A549 (cell line): ENCODE measurements around the gene IPPK. TPM values are rescaled to one million over a fixed set of nuclear protein-coding genes. Genes with fewer than 3 reads are reported as not detected.

Experiments
- ATAC-seq, 2 experiments: fragments of 200-7000 bp in 1 of 2; fragments of >200 bp in 1 of 2; cut with Nextera tagmentation in 1 of 2; cut with Tn5 transposase in 1 of 2; 3 replicates each; pipeline versions ENCODE4 v1.8.0 to v1.9.1; 2018 to 2020; ENCODE audit warnings: mild to moderate bottlenecking in 1 of 2, moderate library complexity in 1 of 2
- CTCF ChIA-PET: fragments of 300-600 bp; sonication (Branson Sonifier 250); formaldehyde crosslinking; extraction: SDS; loops from one replicate; lab custom pipeline; 2021; ENCODE audit warnings: antibody characterized with exemption, inconsistent platforms; lab: Yijun Ruan, JAX
- POLR2A ChIA-PET: fragments of 350-600 bp; formaldehyde crosslinking; extraction: SDS; loops from one replicate; lab custom pipeline; 2021; ENCODE audit warnings: antibody characterized with exemption, inconsistent platforms; lab: Yijun Ruan, JAX
- DNase-seq, 2 experiments: peaks; one replicate each; pipeline versions ENCODE4 v3.0.0 to v3.0.0-alpha.2; 2011 to 2016; ENCODE audit warnings: low read depth in 1 of 2, low spot score in 1 of 2
- FAIRE-seq: peaks from 2 replicates; lab custom pipeline; 2011; peaks lifted over from hg19 to GRCh38; lab: Jason Lieb, UNC
- H3K27ac ChIP-seq, 2 experiments: fragments of >200 bp; sonication (Bioruptor Twin); formaldehyde crosslinking; 3 replicates each; pipeline ENCODE4 v1.5.1; 2016 to 2017
- H3K4me1 ChIP-seq: fragments of >200 bp; sonication (Bioruptor Twin); formaldehyde crosslinking; 3 replicates; pipeline ENCODE4 v1.6.1; 2016
- H3K4me2 ChIP-seq: fragments of >200 bp; sonication (Bioruptor Twin); formaldehyde crosslinking; 3 replicates; pipeline ENCODE4 v1.6.1; 2016
- H3K4me3 ChIP-seq: fragments of >200 bp; sonication (Bioruptor Twin); formaldehyde crosslinking; 3 replicates; pipeline ENCODE4 v1.5.1; 2016
- H3K9me3 ChIP-seq: fragments of >200 bp; sonication (Bioruptor Twin); formaldehyde crosslinking; 3 replicates; pipeline ENCODE4 v1.6.1; 2016
- CHD2 ChIP-seq: fragments of 150-350 bp; IDR thresholded peaks from 2 replicates; pipeline ENCODE4 v1.6.1; 2014; ENCODE audit warnings: low read length; ENCODE audit not compliant: partially characterized antibody
- EHMT2 ChIP-seq: fragments of 200-600 bp; sonication (generic); IDR thresholded peaks from 2 replicates; pipeline ENCODE4 v1.6.1; 2016; ENCODE audit warnings: antibody characterized with exemption, low read depth, mild to moderate bottlenecking, moderate library complexity
- ESRRA ChIP-seq: fragments of 150-350 bp; IDR thresholded peaks from 2 replicates; pipeline ENCODE4 v1.6.1; 2014; ENCODE audit warnings: mild to moderate bottlenecking, low read length, borderline replicate concordance
- FOSB ChIP-seq: fragments of 250-450 bp; sonication (Bioruptor Pico); IDR thresholded peaks from 2 replicates; pipeline ENCODE4 v1.5.0; 2020; ENCODE audit warnings: mild to moderate bottlenecking, moderate library complexity
- HEYL ChIP-seq: fragments of 250-450 bp; sonication (Bioruptor Pico); IDR thresholded peaks from 2 replicates; pipeline ENCODE4 v1.8.0; 2021; ENCODE audit warnings: mild to moderate bottlenecking, moderate library complexity
- HOXB13 ChIP-seq: fragments of 250-450 bp; sonication (Bioruptor Pico); IDR thresholded peaks from 2 replicates; pipeline ENCODE4 v1.5.0; 2020; ENCODE audit warnings: low read depth, mild to moderate bottlenecking, moderate library complexity
- JUN ChIP-seq, 2 experiments: fragments of >200 bp; sonication (Bioruptor Twin); formaldehyde crosslinking; IDR thresholded peaks; 2 replicates in 1 of 2; 3 replicates in 1 of 2; pipeline ENCODE4 v1.6.1; 2016 to 2017
- JUNB ChIP-seq: fragments of >200 bp; sonication (Bioruptor Twin); formaldehyde crosslinking; IDR thresholded peaks from 2 replicates; pipeline ENCODE4 v1.6.1; 2016
- KDM1A ChIP-seq: fragments of 200-600 bp; sonication (generic); IDR thresholded peaks from 2 replicates; pipeline ENCODE4 v1.6.1; 2016; ENCODE audit warnings: low read depth, mild to moderate bottlenecking
- POLR2A ChIP-seq: IDR thresholded peaks from 2 replicates; pipeline ENCODE4 v1.6.1; 2012; ENCODE audit warnings: mild to moderate bottlenecking, low read length
- RAD21 ChIP-seq, 2 experiments: fragments of >200 bp in 1 of 2; sonication (Bioruptor Twin) in 1 of 2; formaldehyde crosslinking in 1 of 2; IDR thresholded peaks in 1 of 2; conservative IDR thresholded peaks in 1 of 2; 2 replicates in 1 of 2; 3 replicates in 1 of 2; pipeline ENCODE4 v1.6.1; 2012 to 2018; ENCODE audit warnings: inconsistent platforms in 1 of 2
- RCOR1 ChIP-seq: fragments of 150-350 bp; IDR thresholded peaks from 2 replicates; pipeline ENCODE4 v1.6.1; 2014; ENCODE audit warnings: antibody characterized with exemption, low read length, low read depth
- RNF2 ChIP-seq: fragments of 200-600 bp; sonication (generic); IDR thresholded peaks from 2 replicates; pipeline ENCODE4 v1.6.1; 2016; ENCODE audit warnings: low read depth, mild to moderate bottlenecking, antibody characterized with exemption, moderate library complexity, borderline replicate concordance
- TFCP2L1 ChIP-seq: fragments of 250-450 bp; sonication (Bioruptor Pico); IDR thresholded peaks from 2 replicates; pipeline ENCODE4 v1.5.0; 2021; ENCODE audit warnings: mild to moderate bottlenecking
- TP53 ChIP-seq: fragments of 250-450 bp; sonication (Bioruptor Pico); IDR thresholded peaks from 2 replicates; pipeline ENCODE4 v1.5.0; 2021; ENCODE audit warnings: mild to moderate bottlenecking, moderate library complexity
- ZFP36 ChIP-seq: fragments of 450-650 bp; IDR thresholded peaks from 2 replicates; pipeline ENCODE4 v1.6.1; 2014; ENCODE audit warnings: borderline replicate concordance; ENCODE audit not compliant: partially characterized antibody
- ZNF302 ChIP-seq: fragments of 250-450 bp; sonication (Bioruptor Pico); IDR thresholded peaks from 2 replicates; pipeline ENCODE4 v1.9.0; 2021; ENCODE audit warnings: inconsistent platforms, mild to moderate bottlenecking, moderate library complexity
- WGBS: methylation state at CpG from one replicate; pipeline ENCODE4 v1.1.6; 2017; ENCODE audit errors: missing lambda C conversion rate; 5-methylcytosine and 5-hydroxymethylcytosine counted together
- polyA plus RNA-seq, 4 experiments: library from polyadenylated mRNA; depleted of rRNA in 3 of 4; stranded (reverse); fragments of >200 nt; fragmentation: RNase III in 1 of 4; extraction: RNeasy Plus Mini Kit Qiagen cat#74134 plus additional on column Dnase treatment in 1 of 4; gene quantifications; 2 replicates in 3 of 4; 3 replicates in 1 of 4; pipeline ENCODE4 v1.2.3, GENCODE V29; 2011 to 2017
- TF ChIP-seq, protein P1 (sequence below): IDR thresholded peaks from 2 replicates; pipeline ENCODE4 v1.6.1; 2012
- TF ChIP-seq, protein P2 (sequence below): IDR thresholded peaks from 2 replicates; pipeline ENCODE4 v1.6.1; 2012
- TF ChIP-seq, protein P3 (sequence below): fragments of 250-450 bp; sonication (Bioruptor Pico); IDR thresholded peaks from 2 replicates; pipeline ENCODE4 v1.5.0; 2020; ENCODE audit warnings: low read depth, mild to moderate bottlenecking, moderate library complexity
- TF ChIP-seq, protein P4 (sequence below): fragments of 450-650 bp; IDR thresholded peaks from 2 replicates; pipeline ENCODE4 v1.6.1; 2014; ENCODE audit warnings: antibody characterized with exemption

IPPK gene
- polyA plus RNA-seq, 2 of the 4 experiments (the other 2 are of a cell fraction), result 12.2 to 20.0 TPM

DNA sequence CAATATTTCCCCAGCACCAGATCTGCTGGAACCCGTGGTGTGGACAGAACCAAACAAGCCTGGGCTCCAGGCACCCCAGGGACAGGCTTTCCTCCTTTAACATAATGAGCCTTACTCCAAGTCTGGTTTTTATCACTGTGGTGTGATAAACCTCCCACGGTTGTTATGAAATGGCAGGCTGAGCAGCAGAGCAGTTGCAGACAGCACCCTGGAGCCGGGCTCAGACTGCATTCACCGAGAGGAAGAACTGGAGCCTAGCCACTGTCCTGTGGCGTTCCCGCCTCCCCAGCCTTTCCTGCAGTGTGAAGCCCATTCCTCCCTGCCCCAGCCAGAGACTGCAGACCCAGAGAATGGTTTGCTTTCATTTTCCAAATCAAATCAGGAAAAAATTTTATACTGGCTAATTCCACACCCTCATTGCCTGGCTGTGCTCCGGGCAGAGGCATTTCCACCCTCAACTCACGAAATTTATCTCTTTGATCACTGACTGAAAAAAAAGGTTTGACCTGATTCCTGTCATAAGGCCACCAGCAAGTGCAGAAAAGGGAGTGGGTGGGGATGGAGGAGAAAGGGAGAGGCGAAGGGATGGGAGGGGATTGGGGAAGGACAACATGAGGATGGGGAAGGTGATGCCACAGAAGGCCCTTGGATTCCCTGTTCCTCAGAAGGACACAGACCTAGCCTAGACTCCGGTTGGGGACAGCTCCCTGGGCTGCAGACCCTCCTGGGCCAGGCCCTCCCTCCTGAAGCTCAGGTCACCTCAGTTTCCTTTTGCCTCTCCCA, 18.9 kb downstream of the IPPK start:
- ChIA-PET CTCF (interaction anchor here (0.8 kb wide), 2 partner anchors 10 to 67 kb away, joined by 3 to 4 read pairs; no protein-coding TSS in a partner anchor), POLR2A (no interaction called here)
- ATAC-seq, result no peak
- 93% methylated on average over 10 of the region's 10 CpGs for WGBS
- TF ChIP-seq HEYL (CRISPR knock-in tag) (no peak), ESRRA (no peak), RAD21 (conservative IDR thresholded peaks at IDR 0.05 in 1 of 2, IDR thresholded peaks at IDR 0.05 in 1 of 2) (no peak), JUN (IDR thresholded peaks at IDR 0.05) (no peak), ZNF302 (CRISPR knock-in tag) (no peak), RNF2 (no peak), CHD2 (no peak), HOXB13 (CRISPR knock-in tag) (no peak), TFCP2L1 (CRISPR knock-in tag) (no peak), JUNB (no peak), KDM1A (no peak), FOSB (CRISPR knock-in tag) (no peak), ZFP36 (no peak), TP53 (CRISPR knock-in tag) (no peak), RCOR1 (no peak)
- TF ChIP-seq, protein P1, sequence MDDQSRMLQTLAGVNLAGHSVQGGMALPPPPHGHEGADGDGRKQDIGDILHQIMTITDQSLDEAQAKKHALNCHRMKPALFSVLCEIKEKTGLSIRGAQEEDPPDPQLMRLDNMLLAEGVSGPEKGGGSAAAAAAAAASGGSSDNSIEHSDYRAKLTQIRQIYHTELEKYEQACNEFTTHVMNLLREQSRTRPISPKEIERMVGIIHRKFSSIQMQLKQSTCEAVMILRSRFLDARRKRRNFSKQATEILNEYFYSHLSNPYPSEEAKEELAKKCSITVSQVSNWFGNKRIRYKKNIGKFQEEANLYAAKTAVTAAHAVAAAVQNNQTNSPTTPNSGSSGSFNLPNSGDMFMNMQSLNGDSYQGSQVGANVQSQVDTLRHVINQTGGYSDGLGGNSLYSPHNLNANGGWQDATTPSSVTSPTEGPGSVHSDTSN, result no peak
- TF ChIP-seq, protein P2, sequence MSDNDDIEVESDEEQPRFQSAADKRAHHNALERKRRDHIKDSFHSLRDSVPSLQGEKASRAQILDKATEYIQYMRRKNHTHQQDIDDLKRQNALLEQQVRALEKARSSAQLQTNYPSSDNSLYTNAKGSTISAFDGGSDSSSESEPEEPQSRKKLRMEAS, result no peak
- TF ChIP-seq, protein P3, sequence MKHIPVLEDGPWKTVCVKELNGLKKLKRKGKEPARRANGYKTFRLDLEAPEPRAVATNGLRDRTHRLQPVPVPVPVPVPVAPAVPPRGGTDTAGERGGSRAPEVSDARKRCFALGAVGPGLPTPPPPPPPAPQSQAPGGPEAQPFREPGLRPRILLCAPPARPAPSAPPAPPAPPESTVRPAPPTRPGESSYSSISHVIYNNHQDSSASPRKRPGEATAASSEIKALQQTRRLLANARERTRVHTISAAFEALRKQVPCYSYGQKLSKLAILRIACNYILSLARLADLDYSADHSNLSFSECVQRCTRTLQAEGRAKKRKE (CRISPR knock-in tag), result no peak
- TF ChIP-seq, protein P4, sequence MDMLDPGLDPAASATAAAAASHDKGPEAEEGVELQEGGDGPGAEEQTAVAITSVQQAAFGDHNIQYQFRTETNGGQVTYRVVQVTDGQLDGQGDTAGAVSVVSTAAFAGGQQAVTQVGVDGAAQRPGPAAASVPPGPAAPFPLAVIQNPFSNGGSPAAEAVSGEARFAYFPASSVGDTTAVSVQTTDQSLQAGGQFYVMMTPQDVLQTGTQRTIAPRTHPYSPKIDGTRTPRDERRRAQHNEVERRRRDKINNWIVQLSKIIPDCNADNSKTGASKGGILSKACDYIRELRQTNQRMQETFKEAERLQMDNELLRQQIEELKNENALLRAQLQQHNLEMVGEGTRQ, result no peak
- H3K4me3 ChIP-seq, result no peak overlapping the region
- no peak overlapping the region for H3K27ac ChIP-seq
- H3K4me2 ChIP-seq, result no peak overlapping the region
- no peak for FAIRE-seq
- H3K4me1 ChIP-seq, result no peaks in the 10 kb centered on the region
- no peak for DNase-seq
- H3K9me3 ChIP-seq, result no peaks in the 10 kb centered on the region

DNA sequence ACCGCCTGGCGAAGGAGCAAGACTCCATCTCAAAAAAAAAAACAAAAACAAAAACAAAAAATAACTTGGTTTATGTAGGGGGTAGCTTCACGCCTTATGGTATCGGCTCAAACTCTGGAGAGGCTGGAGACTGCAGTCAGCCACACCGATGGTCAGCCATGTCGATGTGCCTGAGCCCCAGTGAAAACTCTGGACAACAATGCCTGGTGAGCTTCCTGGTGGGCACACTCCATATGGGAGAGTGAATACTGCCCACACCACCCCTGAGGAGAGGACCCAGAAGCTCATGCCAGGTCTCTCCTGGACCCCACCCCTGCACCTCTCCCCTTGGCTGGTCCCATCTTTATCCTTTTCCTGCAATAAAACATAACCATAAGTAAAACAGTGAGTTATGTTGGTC, 19.6 kb downstream of the IPPK start:
- FAIRE-seq (no peak), ATAC-seq (no peak), DNase-seq (no peak)
- no peak overlapping the region for H3K4me3 ChIP-seq
- no peaks in the 10 kb centered on the region for H3K9me3 ChIP-seq
- 91% methylated on average over 6 of the region's 6 CpGs for WGBS
- ChIA-PET CTCF (interaction anchor here (0.6 to 1.0 kb wide), 4 partner anchors 9 to 1643 kb away, joined by 3 to 4 read pairs (median 4); no protein-coding TSS in a partner anchor), POLR2A (no interaction called here)
- H3K27ac ChIP-seq, result no peak overlapping the region
- no peaks in the 10 kb centered on the region for H3K4me1 ChIP-seq
- no peak overlapping the region for H3K4me2 ChIP-seq
- TF ChIP-seq ESRRA (no peak), POLR2A (no peak), ZFP36 (no peak), EHMT2 (no peak)
